Measurements from ENCODE around the gene MST1.

MST1 gene

GRCh38 chr3:49649576-49649975 lies 39.7 kb downstream of the MST1 start:
- TF ChIP-seq MAX (IDR thresholded peaks at IDR 0.05), result no peak
- TF ChIP-seq USF1 (IDR thresholded peaks at IDR 0.05), result no peak
- no peak for TF ChIP-seq EGR1 (IDR thresholded peaks at IDR 0.05)
- TF ChIP-seq NFIC (IDR thresholded peaks at IDR 0.05), result no peak
- no peak for TF ChIP-seq TEAD4 (IDR thresholded peaks at IDR 0.05)
- TF ChIP-seq REST (IDR thresholded peaks at IDR 0.05; ENCODE audit: low read depth), result no peak
- TF ChIP-seq CEBPB (IDR thresholded peaks at IDR 0.05), result no peak
- TF ChIP-seq RAD21 (IDR thresholded peaks at IDR 0.05; ENCODE audit: low read depth), result no peak
- TF ChIP-seq ZBTB7A (IDR thresholded peaks at IDR 0.05; ENCODE audit: low read depth), result no peak
- no peak for TF ChIP-seq TCF12 (IDR thresholded peaks at IDR 0.05; ENCODE audit: low read depth)
- TF ChIP-seq EP300 (IDR thresholded peaks at IDR 0.05; ENCODE audit: borderline replicate concordance), result no peak
- TF ChIP-seq YY1 (IDR thresholded peaks at IDR 0.05; ENCODE audit: low read depth), result no peak
- no peak for TF ChIP-seq FOXM1 (IDR thresholded peaks at IDR 0.05; ENCODE audit: borderline replicate concordance, low read depth)

GRCh38 chr3:49648354-49649019 lies 40.8 kb downstream of the MST1 start:
- TF ChIP-seq FOXM1 (IDR thresholded peaks at IDR 0.05; ENCODE audit: borderline replicate concordance, low read depth), result no peak
- TF ChIP-seq ZBTB7A (IDR thresholded peaks at IDR 0.05; ENCODE audit: low read depth), result no peak
- TF ChIP-seq MAX (IDR thresholded peaks at IDR 0.05), result no peak
- TF ChIP-seq REST (IDR thresholded peaks at IDR 0.05; ENCODE audit: low read depth), result no peak
- no peak for TF ChIP-seq EGR1 (IDR thresholded peaks at IDR 0.05)
- no peak for TF ChIP-seq TAF1 (IDR thresholded peaks at IDR 0.05; ENCODE audit: low read depth)
- no peak for TF ChIP-seq NFIC (IDR thresholded peaks at IDR 0.05)
- no peak for TF ChIP-seq TCF12 (IDR thresholded peaks at IDR 0.05; ENCODE audit: low read depth)
- TF ChIP-seq CREB1 (IDR thresholded peaks at IDR 0.05; ENCODE audit: low read depth), result no peak
- no peak for TF ChIP-seq USF1 (IDR thresholded peaks at IDR 0.05)
- no peak for TF ChIP-seq YY1 (IDR thresholded peaks at IDR 0.05; ENCODE audit: low read depth)
- TF ChIP-seq EP300 (IDR thresholded peaks at IDR 0.05; ENCODE audit: borderline replicate concordance), result no peak
- no peak for TF ChIP-seq CEBPB (IDR thresholded peaks at IDR 0.05)

- TF ChIP-seq CEBPB (IDR thresholded peaks at IDR 0.05), result no peak
- no peak for TF ChIP-seq EGR1 (IDR thresholded peaks at IDR 0.05)
- TF ChIP-seq EP300 (IDR thresholded peaks at IDR 0.05; ENCODE audit: borderline replicate concordance), result no peak
- no peak for TF ChIP-seq RAD21 (IDR thresholded peaks at IDR 0.05; ENCODE audit: low read depth)
- TF ChIP-seq NFIC (IDR thresholded peaks at IDR 0.05), result no peak
- no peak for TF ChIP-seq TCF12 (IDR thresholded peaks at IDR 0.05; ENCODE audit: low read depth)
- TF ChIP-seq TEAD4 (IDR thresholded peaks at IDR 0.05), result no peak
- no peak for TF ChIP-seq CREB1 (IDR thresholded peaks at IDR 0.05; ENCODE audit: low read depth)
- TF ChIP-seq TAF1 (IDR thresholded peaks at IDR 0.05; ENCODE audit: low read depth), result no peak
- TF ChIP-seq MAX (IDR thresholded peaks at IDR 0.05), result no peak
Observed at GRCh38 chr3:49647741-49648140, 41.5 kb downstream of the MST1 start.

- TF ChIP-seq TCF12 (IDR thresholded peaks at IDR 0.05; ENCODE audit: low read depth) (no peak), FOXM1 (IDR thresholded peaks at IDR 0.05; ENCODE audit: borderline replicate concordance, low read depth) (no peak), REST (IDR thresholded peaks at IDR 0.05; ENCODE audit: low read depth) (no peak), USF1 (IDR thresholded peaks at IDR 0.05) (no peak), TEAD4 (IDR thresholded peaks at IDR 0.05) (no peak), EP300 (IDR thresholded peaks at IDR 0.05; ENCODE audit: borderline replicate concordance) (no peak), CREB1 (IDR thresholded peaks at IDR 0.05; ENCODE audit: low read depth) (no peak), MAX (IDR thresholded peaks at IDR 0.05) (no peak), ZBTB7A (IDR thresholded peaks at IDR 0.05; ENCODE audit: low read depth) (no peak), TAF1 (IDR thresholded peaks at IDR 0.05; ENCODE audit: low read depth) (no peak), CEBPB (IDR thresholded peaks at IDR 0.05) (no peak)
Observed at GRCh38 chr3:49646236-49646635, 43.0 kb downstream of the MST1 start.

Measured in Ishikawa (cell line).